Smooth muscle cell (in vitro differentiated cells): ENCODE results near the gene RHOH. TPM values are rescaled to one million over a fixed set of nuclear protein-coding genes. Genes with fewer than 3 reads are reported as not detected.

ENCODE experiments used
- DNase-seq: peaks from one replicate; lab custom pipeline; 2025; ENCODE audit not compliant: unreplicated experiment; lab: John Stamatoyannopoulos, UW
- H2AFZ ChIP-seq: fragments of 200-600 bp; sonication (generic); 2 replicates; pipeline ENCODE4 v1.6.0; 2016; ENCODE audit warnings: antibody characterized with exemption, low read depth, mild to moderate bottlenecking
- H3F3A ChIP-seq: fragments of 200-600 bp; sonication (generic); 2 replicates; pipeline ENCODE4 v1.6.0; 2017; ENCODE audit warnings: antibody characterized with exemption, low read depth
- H3K27ac ChIP-seq: fragments of 200-600 bp; sonication (generic); 2 replicates; pipeline ENCODE4 v1.5.1; 2016; ENCODE audit warnings: low read depth, mild to moderate bottlenecking
- H3K27me3 ChIP-seq: fragments of 200-600 bp; sonication (generic); 2 replicates; pipeline ENCODE4 v1.6.1; 2016; ENCODE audit warnings: low read depth, mild to moderate bottlenecking
- H3K36me3 ChIP-seq: fragments of 200-600 bp; sonication (generic); 2 replicates; pipeline ENCODE4 v1.5.1; 2016; ENCODE audit warnings: low read depth
- H3K4me1 ChIP-seq: fragments of 200-600 bp; sonication (generic); 2 replicates; pipeline ENCODE4 v1.5.1; 2016; ENCODE audit warnings: low read depth
- H3K4me2 ChIP-seq: fragments of 200-600 bp; sonication (generic); 2 replicates; pipeline ENCODE4 v1.6.0; 2016; ENCODE audit warnings: mild to moderate bottlenecking
- H3K4me3 ChIP-seq: fragments of 200-600 bp; sonication (generic); 2 replicates; pipeline ENCODE4 v1.5.1; 2016; ENCODE audit warnings: mild to moderate bottlenecking
- H3K79me2 ChIP-seq: fragments of 200-600 bp; sonication (generic); 2 replicates; pipeline ENCODE4 v1.6.0; 2016; ENCODE audit warnings: low read depth, mild to moderate bottlenecking
- H3K9ac ChIP-seq: fragments of 200-600 bp; sonication (generic); 2 replicates; pipeline ENCODE4 v1.6.0; 2016; ENCODE audit warnings: low read depth
- H3K9me3 ChIP-seq: fragments of 200-600 bp; sonication (generic); replicated peaks from 2 replicates; pipeline ENCODE4 v1.5.1; 2016; ENCODE audit warnings: low read depth
- H4K20me1 ChIP-seq: fragments of 200-600 bp; sonication (generic); 2 replicates; pipeline ENCODE4 v1.6.0; 2016; ENCODE audit warnings: low read depth
- CTCF ChIP-seq: fragments of 200-600 bp; sonication (generic); IDR thresholded peaks from 2 replicates; pipeline ENCODE4 v1.5.1; 2017; ENCODE audit warnings: borderline replicate concordance, mild to moderate bottlenecking, antibody characterized with exemption; ENCODE audit not compliant: insufficient read depth, poor library complexity, severe bottlenecking
- WGBS: methylation state at CpG from one replicate; pipeline ENCODE4 v1.1.7; 2016; ENCODE audit warnings: low lambda C conversion rate; 5-methylcytosine and 5-hydroxymethylcytosine counted together
- polyA plus RNA-seq: library from polyadenylated mRNA; unstranded; fragments of >200 nt; fragmentation: Nextera tagmentation; extraction: Ambion mirVana; gene quantifications from 2 replicates; pipeline ENCODE4 v1.2.1, GENCODE V29; 2016
- total RNA-seq: library from RNA; depleted of rRNA; stranded (reverse); fragments of >200 nt; gene quantifications from 2 replicates; pipeline ENCODE4 v1.2.3, GENCODE V29; 2014

RHOH gene
- total and polyA plus RNA-seq, 2 experiments from 2014 or later, result 0.46 TPM; not detected in 1

GRCh38 chr4:40241026-40241425 is 44.2 kb downstream of the RHOH start:
- Histone ChIP-seq H3K4me3 (no peak overlapping the region), H3K4me1 (no peaks in the 10 kb centered on the region), H3K9me3 (no peaks in the 10 kb centered on the region), H3K27ac (no peak overlapping the region), H3F3A (no peaks in the 10 kb centered on the region), H3K27me3 (no peaks in the 10 kb centered on the region), H2AFZ (no peak overlapping the region), H3K79me2 (no peaks in the 10 kb centered on the region), H3K9ac (no peak overlapping the region), H3K36me3 (no peaks in the 10 kb centered on the region), H4K20me1 (no peaks in the 10 kb centered on the region), H3K4me2 (no peak overlapping the region)
- no peak for TF ChIP-seq CTCF
- DNase-seq, result no peak
- WGBS, result 73% methylated on average over 4 of the region's 4 CpGs

GRCh38 chr4:40241941-40242340 is 45.1 kb downstream of the RHOH start:
- H3K27me3 ChIP-seq, result no peaks in the 10 kb centered on the region
- no peak overlapping the region for H3K27ac ChIP-seq
- WGBS, result 68% methylated on average over 7 of the region's 7 CpGs
- no peaks in the 10 kb centered on the region for H3F3A ChIP-seq
- H3K4me2 ChIP-seq, result peak overlapping the region; percentile 43
- DNase-seq, result no peak
- no peak overlapping the region for H2AFZ ChIP-seq
- no peaks in the 10 kb centered on the region for H3K79me2 ChIP-seq
- no peak for TF ChIP-seq CTCF
- H3K9ac ChIP-seq, result no peak overlapping the region
- no peaks in the 10 kb centered on the region for H3K9me3 ChIP-seq
- H3K4me1 ChIP-seq, result no peaks in the 10 kb centered on the region
- H4K20me1 ChIP-seq, result no peaks in the 10 kb centered on the region
- H3K36me3 ChIP-seq, result no peaks in the 10 kb centered on the region
- no peak overlapping the region for H3K4me3 ChIP-seq

GRCh38 chr4:40243386-40243948 is 46.6 kb downstream of the RHOH start:
- Histone ChIP-seq H3K4me2 (no peak overlapping the region), H3K27ac (no peak overlapping the region), H3K4me1 (no peaks in the 10 kb centered on the region), H3K4me3 (no peak overlapping the region), H3K79me2 (no peaks in the 10 kb centered on the region), H3F3A (no peaks in the 10 kb centered on the region), H3K36me3 (no peaks in the 10 kb centered on the region), H3K9me3 (no peaks in the 10 kb centered on the region), H4K20me1 (no peaks in the 10 kb centered on the region), H3K27me3 (no peaks in the 10 kb centered on the region), H2AFZ (no peak overlapping the region), H3K9ac (no peak overlapping the region)
- no peak for TF ChIP-seq CTCF
- DNase-seq, result no peak
- 95% methylated on average over 19 of the region's 19 CpGs for WGBS

- Histone ChIP-seq H2AFZ (no peak overlapping the region), H3K4me2 (no peak overlapping the region), H3K4me3 (no peak overlapping the region), H3K79me2 (no peaks in the 10 kb centered on the region), H3K4me1 (no peaks in the 10 kb centered on the region), H3K9me3 (no peaks in the 10 kb centered on the region), H3K27ac (no peak overlapping the region), H3F3A (no peaks in the 10 kb centered on the region), H3K36me3 (no peaks in the 10 kb centered on the region), H3K27me3 (no peaks in the 10 kb centered on the region), H3K9ac (no peak overlapping the region), H4K20me1 (no peaks in the 10 kb centered on the region)
- TF ChIP-seq CTCF, result no peak
- DNase-seq, result no peak
- WGBS, result 96% methylated on average over 2 of the region's 2 CpGs
Measured at GRCh38 chr4:40244606-40245005, 47.8 kb downstream of the RHOH start.
